GM12801 (cell line): ENCODE measurements around the gene TM4SF4.

Experiments used
- TF ChIP-seq, protein P1 (sequence below): IDR thresholded peaks from one replicate; pipeline ENCODE4 v1.5.1; 2011; ENCODE audit warnings: control low read depth; ENCODE audit not compliant: insufficient read length; ENCODE audit errors: extremely low read depth

The TM4SF4 gene

DNA sequence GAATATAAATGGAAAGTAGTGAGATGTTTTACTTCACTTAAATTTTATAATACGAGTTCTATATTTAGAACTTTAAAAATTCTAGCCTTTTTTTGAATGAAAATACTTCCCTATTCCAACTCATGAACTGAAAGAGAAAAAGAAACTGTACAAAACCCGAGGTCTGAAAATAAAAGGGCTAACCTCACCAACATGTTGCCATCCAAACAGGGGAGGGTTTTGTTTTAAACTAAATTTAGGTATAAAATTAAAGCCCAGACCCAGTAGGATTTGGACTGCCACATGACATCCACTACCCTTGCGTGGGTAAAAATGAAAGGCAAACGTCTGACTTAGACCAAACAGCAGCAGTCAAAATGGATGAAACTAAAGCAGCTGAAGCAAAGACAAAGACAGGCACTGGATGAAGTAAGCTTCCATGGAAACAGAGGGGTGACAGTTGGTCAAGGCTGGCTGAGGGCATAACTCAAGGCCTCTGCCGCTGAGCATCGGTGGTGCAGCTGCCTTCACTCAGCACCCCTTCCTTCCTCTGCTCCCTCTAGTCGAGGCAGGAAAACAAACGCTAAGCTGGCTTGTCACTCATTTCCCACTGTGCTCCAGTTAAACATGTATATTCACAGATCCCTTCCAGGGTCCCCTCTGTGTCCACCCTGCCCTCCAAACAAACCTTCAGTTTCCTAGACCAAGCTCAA, 58.1 kb downstream of the TM4SF4 start:
- TF ChIP-seq, protein P1, sequence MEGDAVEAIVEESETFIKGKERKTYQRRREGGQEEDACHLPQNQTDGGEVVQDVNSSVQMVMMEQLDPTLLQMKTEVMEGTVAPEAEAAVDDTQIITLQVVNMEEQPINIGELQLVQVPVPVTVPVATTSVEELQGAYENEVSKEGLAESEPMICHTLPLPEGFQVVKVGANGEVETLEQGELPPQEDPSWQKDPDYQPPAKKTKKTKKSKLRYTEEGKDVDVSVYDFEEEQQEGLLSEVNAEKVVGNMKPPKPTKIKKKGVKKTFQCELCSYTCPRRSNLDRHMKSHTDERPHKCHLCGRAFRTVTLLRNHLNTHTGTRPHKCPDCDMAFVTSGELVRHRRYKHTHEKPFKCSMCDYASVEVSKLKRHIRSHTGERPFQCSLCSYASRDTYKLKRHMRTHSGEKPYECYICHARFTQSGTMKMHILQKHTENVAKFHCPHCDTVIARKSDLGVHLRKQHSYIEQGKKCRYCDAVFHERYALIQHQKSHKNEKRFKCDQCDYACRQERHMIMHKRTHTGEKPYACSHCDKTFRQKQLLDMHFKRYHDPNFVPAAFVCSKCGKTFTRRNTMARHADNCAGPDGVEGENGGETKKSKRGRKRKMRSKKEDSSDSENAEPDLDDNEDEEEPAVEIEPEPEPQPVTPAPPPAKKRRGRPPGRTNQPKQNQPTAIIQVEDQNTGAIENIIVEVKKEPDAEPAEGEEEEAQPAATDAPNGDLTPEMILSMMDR, result no peak

DNA sequence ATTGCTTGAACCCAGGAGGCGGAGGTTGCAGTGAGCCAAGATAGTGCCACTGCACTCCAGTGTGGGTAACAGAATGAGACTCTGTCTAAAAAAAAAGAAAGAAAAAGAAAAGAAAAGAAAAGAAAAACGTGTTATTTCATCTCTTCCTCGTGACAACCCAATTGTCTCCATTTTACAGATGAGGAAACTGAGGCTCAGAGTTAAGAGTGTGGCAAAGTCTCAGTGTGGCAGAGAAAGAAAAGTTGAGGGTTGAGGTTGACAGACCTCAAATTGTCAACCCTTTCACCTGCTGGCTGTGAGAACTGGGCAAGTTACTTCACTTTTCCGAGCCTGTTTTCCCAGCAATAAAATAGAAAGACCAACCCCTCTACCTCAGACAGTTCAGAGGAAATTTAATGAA, 59.6 kb downstream of the TM4SF4 start:
- TF ChIP-seq, protein P1, result no peak

DNA sequence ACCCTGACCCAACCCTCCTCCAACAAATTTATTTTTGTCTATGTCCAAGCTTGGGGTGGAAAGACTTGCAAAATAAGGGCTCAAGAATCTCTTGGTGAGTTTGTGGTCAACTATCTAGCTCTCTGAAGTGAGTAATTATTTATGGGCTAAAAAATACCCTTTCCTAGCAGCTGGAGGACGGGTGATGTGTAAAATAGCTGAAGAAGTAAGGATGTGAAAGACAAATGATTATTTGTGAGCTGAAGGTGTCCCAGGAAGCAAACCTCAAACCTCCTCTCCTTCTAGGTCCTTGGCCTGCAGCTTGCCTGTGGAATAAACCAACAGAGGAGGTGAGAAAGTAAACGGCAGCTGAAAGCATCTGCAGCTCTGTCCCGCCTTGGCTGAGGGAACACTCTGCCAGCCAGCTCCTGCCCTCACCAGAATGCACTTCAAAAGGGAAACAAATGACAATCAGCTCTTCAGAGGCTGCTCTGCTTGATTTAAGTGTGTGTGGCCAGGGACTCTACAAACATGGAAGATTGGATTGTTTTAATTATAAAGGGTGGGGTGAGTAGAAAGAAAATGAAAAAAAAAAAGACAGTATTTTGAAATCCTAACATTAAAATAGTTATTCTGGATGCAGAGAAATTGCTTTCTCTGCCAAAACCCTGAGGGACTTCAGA, 60.3 kb downstream of the TM4SF4 start:
- TF ChIP-seq, protein P1, result no peak

DNA sequence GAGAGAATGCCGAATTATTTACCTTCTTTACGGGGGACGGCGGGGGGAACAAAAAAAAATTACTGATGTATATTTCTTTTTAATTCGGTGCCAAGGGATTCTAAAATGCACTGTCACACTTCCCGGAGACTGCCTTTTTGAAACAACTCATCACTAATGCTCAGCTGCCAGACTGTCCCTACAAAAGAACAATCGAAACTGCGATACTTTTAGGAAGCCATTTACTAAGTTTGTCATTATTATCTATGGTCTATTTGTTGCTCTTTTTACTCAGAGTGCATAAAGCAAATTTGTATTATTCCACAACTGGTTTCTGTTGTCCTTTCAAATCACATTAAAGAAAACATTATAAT, 60.8 kb downstream of the TM4SF4 start:
- TF ChIP-seq, protein P1, result no peak

DNA sequence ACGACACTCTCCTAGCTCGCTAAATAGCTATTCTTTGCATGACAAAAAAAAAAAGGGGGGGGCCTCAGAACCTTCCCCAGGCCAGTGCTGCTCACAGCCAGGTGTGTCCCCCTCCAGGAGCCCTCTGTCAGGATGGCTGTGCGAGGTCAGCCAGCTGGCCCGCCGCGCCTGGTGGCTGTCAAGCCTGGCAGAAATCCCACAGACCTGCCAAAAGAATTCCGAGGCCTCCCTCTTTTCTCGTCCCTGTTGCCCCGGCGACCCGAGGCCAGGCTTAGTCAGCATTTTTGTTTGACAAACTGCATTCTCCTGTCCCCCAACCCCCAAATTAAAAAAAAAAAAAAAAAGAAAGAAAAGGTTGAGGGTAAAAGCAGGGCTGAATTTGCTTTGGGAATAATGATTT, 61.9 kb downstream of the TM4SF4 start:
- TF ChIP-seq, protein P1, result no peak

DNA sequence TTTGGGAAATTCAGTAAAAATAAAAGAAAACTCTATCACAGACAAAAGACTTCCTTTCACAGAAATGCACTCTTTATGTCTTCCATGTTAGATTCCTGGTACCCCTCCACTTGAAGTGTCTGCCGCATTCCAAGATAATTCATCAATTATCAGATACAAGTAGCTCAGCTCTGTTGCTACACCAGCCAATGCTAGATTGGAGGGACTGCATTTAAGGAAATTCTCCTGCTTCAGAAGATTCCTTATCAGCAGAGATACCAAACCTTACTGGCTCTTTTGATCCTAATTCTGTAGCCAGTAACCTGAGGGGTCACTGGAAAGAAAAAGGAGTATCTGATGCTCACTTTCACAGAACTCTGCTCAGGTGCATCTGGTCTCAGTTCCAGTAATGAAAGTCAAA, 63.9 kb downstream of the TM4SF4 start:
- TF ChIP-seq, protein P1, result no peak

DNA sequence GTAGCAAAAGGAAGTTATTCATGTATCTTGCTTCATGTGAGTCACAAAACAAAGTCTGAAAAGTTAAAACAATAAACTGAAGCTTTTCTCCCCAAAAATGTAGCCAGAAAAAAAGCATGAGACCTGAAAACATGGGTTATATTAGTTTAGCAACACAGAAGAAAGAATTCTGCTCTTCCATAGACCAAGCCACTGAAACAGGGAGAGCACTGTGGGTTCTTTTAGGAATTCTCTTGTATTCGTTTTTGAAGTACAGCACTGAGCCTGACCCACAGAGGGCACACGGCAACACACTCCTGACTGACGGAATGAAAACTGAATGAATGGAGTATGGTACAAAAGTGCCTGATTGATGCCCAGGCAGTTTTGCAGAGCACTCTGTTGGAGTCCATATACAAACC, 66.6 kb downstream of the TM4SF4 start:
- TF ChIP-seq, protein P1, result no peak
